Cerebellar nuclear complex (tissue), 1 donor: ENCODE results near the gene VKORC1L1.
"Not testable (repeated sequence)": the region's sequence is repeated elsewhere in the genome, so short reads cannot be mapped to it uniquely, and the experiment has no call there.

Source experiments
- DNase-seq, 2 experiments: peaks; one replicate each; lab custom pipeline; 2025; lab: John Stamatoyannopoulos, UW

VKORC1L1 gene

GRCh38 chr7:65937296-65937695, 64.4 kb downstream of the VKORC1L1 start:
- no peak for DNase-seq

DNA sequence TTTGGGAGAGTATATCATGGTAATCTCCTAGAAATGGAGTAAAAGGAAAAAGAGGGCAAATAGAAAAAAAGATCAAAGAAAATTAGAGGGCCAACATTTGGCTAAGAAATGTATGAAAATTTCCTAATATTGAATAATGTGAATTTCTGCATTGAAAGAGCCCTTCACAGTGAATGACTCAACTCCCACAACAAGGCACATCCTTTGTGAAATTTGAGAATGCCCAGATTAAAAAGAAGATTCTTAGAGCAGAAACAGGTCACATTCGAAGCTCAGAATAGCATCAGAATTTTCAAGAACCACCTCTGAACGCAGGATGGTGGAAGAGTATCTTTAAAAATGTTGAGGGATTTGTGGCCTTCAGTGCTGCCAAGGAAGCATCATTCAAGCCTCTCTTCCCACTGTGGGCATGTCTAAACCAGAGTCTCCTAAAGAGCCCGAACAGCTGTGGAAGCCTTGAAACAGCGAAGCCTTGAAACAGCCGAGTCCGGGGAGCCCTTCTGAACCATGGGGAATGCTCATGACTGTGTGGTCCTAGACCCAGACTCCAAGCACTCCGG, 65.5 kb downstream of the VKORC1L1 start:
- DNase-seq: no peak

- DNase-seq: not testable (repeated sequence)
These were observed 72.9 kb downstream of the VKORC1L1 start for GRCh38 chr7:65945787-65946186.

DNA sequence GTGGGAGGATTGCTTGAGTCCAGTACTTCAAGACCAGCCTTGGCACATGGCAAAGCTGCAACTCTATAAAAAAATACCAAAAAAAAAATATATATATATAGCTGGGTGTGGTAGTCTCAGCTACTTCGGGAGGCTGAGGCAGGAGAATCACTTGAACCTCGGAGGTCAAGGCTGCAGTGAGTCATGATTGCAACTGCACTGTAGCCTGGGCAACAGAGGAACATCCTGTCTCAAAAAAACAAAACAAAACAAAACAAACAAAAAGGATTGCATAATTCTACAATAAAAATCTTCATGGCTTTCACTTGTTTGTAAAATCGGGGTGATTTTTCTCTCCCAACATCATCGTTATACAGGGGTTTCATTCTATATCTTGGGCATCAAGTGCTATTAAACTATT, 74.0 kb downstream of the VKORC1L1 start:
- DNase-seq: no peak

DNA sequence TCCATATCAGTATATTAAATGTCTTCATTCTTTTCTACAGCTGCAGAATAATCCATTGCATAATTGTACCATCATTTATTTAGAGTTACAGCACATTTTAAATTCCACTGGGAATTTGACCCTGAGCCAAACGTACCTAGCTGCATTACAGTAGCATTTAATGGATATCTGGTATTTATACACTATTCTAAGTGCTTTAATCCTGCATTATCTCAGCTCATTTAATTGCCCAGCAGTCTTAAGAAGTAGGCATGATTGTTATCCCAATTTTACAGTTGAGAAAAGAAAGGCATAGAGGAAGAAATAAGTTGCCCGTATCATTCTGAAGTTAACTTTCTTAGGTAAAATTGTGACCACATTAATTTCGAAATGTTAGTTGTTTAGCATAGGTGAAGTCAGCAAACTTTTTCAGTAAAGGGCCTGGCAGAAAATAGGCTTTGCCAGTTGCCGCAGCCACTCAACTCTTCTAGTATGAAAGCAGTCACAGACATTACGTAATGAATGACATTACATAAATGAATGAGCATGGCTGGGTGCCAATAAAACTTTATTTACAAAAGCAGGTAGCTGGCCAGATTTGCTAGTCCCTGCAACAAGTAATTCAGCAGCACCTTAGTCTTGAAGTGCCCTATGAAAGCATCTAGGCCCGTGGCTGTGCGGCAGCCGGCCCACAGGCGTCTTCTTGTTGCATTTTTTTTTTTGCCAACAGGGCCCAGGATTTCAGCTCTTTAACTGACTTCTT, 79.1 kb downstream of the VKORC1L1 start:
- no peak for DNase-seq

GRCh38 chr7:65953001-65953720, 80.3 kb downstream of the VKORC1L1 start:
- no peak for DNase-seq

DNA sequence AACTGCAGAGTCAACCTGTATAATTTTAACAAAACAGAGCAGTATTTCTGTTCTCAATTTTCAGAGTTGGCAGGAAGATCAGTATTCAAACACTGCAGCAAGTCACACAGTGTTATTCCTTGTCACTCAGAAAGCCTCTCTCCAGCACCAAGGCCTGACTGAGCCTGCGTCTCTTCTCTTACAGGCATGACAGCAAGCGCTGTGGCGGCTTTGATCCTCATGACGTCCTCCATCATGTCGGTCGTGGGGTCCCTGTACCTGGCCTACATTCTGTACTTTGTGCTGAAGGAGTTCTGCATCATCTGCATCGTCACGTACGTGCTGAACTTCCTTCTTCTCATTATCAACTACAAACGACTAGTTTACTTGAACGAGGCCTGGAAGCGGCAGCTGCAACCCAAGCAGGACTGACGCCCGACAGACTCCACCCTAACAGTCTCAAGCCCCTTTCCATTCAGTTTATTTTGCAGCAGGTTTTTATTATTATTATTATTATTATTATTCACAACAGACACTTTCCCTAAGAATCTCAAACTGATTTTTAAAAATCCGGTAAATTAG, 81.1 kb downstream of the VKORC1L1 start:
- no peak for DNase-seq

- no peak for DNase-seq
These were observed 82.8 kb downstream of the VKORC1L1 start for GRCh38 chr7:65955718-65956117.

DNA sequence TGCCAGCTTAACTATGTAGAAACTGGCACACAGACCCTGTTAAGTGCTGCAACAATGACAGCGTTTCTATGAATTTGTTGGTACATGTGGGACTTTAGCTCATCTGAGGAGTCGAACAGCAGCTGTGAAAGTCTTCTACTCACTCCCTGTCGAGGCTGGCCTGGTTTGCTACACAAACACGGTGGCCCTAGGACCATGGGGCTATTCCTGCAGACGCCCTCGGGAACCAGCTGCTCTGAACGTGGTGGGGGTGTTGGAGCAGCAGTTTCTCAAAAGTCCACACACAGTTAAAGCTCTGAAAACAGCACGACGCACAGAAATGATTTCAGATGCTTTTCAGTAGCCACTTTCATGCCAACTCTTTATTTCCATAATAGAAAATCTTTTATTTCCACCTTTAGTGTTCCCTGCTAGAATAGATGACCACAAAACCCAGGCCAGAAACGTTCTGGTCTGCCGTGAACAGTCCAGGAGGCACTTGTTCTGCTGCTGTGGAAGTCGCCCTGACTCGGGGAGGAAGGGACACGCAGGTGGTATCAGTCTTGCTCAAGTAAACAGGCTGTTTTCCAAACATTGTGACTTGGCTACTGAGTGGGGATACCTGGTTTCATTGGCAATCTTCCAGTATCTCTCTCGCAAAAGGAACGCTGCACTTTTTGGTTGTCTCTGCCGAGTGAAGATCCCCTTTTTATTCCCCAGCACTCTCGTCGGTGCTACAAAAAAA, 87.6 kb downstream of the VKORC1L1 start:
- DNase-seq: no peak

- DNase-seq: no peak
These were observed 89.2 kb downstream of the VKORC1L1 start for GRCh38 chr7:65962033-65962432.

DNA sequence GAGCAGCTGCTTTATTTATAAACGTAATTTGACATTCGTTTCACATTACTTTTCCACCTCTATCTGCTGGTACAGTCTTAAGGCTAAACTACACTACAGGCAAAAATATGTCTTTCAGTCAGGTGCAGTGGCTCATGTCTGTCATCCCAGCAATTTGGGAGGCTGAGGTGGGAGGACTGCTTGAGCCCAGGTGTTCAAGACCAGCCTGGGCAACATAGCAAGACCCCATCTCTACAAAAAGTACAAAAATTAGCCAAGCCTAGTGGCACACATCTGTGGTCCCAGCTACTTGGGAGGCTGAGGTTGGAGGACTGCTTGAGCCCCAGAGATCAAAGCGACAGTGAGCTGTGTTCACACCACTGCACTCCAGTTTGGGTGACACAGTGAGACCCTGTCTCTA, 91.8 kb downstream of the VKORC1L1 start:
- not testable (repeated sequence) for DNase-seq

GRCh38 chr7:65966146-65966545, 93.3 kb downstream of the VKORC1L1 start:
- no peak for DNase-seq

DNA sequence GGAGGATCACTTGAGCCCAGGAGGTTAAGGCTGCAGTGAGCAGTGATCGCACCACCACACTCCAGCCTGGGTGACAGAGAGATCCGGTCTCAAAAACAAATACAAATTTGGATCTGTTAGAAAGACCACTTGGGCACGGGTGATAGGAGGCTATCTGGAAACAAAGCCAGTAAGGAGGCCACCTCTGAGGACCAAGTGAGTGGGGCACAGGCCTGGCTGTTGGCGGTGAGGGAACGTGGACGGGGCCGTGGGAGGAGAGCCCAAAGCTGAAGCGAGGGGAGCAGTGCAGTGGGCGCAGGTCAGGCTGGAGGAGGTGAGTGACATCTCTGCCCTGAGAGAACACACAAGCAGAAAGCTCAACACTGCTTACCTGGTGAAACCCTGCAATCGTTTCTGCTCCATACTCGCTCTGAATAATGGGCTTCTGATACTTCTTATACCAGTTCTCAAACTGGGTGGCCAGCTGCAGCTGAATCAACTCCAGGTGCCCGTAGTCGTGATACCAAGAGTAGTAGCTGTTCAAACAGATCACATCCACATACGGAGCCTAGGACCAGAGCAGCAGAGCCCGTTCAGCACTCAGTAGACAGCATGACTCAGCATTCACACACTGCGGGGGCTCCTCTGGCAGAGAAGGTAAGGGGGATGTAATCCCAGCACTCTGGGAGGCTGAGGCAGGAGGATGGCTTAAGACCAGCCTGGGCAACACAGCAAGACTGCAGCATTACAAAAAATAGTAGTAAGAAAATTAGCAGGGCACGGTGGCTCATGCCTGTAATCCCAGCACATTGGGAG, 94.7 kb downstream of the VKORC1L1 start:
- DNase-seq: no peak

- DNase-seq: no peak
These were observed 95.6 kb downstream of the VKORC1L1 start for GRCh38 chr7:65968256-65969185.

- DNase-seq: no peak
These were observed 98.1 kb downstream of the VKORC1L1 start for GRCh38 chr7:65971021-65971420.

DNA sequence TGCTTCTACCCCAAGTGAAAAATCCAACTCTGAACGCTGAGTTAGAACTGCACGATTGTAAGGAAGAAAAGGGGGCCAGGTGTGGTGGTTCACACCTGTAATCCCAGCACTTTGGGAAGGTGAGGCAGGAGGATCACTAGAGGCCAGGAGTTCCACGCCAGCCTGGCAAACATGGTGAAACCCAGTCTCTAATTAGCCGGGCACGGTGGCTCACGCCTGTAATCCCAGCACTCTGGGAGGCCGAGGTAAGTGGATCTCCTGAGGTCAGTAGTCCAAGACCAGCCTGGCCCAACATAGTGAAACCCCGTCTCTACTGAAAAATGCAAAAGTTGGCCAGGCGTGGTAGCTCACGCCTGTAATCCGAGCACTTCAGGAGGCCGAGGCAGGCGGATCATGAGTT, 100.1 kb downstream of the VKORC1L1 start:
- no peak for DNase-seq

- no peak for DNase-seq
These were observed 101.4 kb downstream of the VKORC1L1 start for GRCh38 chr7:65974191-65974801.

DNA sequence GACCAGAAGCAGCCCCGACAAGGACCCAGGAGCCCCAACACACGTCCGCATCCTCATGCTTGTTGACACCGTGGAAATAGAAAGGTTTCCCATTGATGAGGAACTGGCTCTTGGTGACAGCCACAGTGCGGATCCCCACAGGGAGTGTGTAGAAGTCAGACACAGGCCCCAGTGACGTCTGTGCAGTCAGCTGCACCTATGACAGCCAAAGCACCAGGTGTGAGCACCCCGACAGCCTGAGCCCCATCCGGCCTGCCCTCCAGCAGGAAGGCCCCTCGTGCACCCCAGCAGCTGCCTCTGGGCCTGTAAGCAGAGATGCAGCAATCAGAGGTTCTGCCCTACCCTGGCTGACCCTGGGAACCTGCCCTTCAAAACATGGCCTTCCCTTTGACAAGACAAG, 102.0 kb downstream of the VKORC1L1 start:
- DNase-seq: no peak

DNA sequence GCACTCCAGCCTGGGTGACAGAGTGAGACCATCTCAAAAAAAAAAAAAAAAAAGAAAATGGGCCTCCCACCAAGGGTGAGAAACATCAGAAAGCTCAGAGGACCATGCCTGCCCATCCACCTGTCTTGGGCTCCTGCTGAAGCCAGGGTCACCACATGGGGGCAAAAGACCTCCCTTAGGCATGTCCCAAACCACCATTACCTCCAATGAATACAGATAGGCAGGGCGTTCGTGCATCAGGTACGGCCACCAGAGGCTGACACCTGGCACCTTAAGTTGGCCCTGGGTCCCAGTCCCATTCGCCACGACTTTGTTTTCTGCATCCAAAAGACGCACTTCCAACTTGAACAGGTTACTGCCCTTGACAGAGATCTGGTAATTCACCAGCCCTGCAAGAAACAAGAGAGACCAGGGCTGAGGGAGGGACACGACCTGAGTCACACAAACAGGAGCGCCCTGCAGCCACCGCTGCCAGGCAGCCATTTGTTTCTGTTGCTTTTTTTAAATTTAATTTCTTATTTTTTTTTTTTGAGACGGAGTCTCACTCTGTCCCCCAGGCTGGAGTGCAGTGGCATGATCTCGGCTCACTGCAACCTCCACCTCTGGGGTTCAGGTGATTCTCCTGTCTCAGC, 103.1 kb downstream of the VKORC1L1 start:
- DNase-seq: no peak
